Activated CD4-positive, alpha-beta T cell treated with anti-CD3 and anti-CD28 coated beads, Interleukin-2, amount 50 U/mL, for 1 hour (primary cell): Measurements from ENCODE around the gene PPFIA4.

Experiments
- DNase-seq: peaks from one replicate; pipeline ENCODE4 v3.0.0-alpha.2; 2020

PPFIA4 gene

DNA sequence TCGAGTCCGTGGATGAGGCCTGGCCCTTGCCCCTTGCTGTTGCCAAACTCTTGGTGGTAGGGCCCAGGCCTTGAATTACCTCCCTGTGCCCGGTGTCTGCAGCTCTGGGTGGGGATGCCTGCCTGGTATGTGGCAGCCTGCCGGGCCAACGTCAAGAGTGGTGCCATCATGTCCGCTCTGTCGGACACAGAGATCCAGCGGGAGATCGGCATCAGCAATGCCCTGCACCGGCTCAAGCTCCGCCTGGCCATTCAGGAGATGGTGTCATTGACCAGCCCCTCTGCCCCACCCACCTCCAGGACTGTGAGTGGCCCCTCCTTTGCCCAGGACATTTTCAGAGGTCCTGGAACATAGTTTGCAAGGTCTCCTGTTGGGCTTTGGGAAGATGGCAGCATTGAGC, 33.8 kb downstream of the PPFIA4 start:
- DNase-seq: no peak

DNA sequence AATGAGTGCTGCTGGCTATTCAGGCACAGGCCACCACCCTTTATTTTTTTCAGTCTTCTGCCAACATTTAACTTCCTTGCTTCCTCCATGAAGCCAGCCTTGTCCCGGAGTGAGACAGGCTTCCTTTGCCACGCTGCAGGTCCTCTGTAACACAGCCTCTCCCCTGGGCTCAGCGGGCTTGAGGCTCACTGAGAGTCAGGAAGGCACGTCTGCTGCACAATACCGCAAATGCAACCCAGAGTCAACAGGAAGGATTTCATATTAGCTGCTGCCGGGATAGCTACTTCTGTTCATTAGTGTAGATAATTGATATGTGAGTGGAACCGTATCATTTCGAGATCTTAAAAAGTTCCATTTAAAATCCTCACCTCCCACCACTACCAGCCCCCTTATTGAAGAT, 37.0 kb downstream of the PPFIA4 start:
- DNase-seq: no peak

- DNase-seq: no peak
Measured at GRCh38 chr1:203065191-203065590, 38.9 kb downstream of the PPFIA4 start.

- DNase-seq: no peak
Measured at GRCh38 chr1:203065986-203066385, 39.7 kb downstream of the PPFIA4 start.

DNA sequence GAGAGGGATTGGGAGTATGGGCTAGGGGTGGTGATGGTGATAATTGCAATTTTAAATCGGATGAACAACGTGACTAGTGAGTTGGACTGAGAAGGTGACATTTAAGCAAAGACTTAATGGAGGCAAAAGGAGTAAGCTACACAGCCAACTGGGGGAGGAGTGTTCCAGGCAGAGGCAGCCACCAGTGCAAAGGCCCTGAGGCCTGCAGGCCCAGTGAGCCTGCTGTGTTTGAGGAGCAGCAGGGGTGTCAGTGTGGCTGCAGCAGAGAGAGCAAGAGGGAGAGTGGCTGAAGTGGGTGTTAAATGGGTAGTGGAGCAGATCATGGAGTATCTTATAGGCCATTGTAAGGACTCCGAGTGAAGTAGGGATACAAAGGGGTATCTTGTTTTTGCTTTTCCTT, 40.7 kb downstream of the PPFIA4 start:
- no peak for DNase-seq

DNA sequence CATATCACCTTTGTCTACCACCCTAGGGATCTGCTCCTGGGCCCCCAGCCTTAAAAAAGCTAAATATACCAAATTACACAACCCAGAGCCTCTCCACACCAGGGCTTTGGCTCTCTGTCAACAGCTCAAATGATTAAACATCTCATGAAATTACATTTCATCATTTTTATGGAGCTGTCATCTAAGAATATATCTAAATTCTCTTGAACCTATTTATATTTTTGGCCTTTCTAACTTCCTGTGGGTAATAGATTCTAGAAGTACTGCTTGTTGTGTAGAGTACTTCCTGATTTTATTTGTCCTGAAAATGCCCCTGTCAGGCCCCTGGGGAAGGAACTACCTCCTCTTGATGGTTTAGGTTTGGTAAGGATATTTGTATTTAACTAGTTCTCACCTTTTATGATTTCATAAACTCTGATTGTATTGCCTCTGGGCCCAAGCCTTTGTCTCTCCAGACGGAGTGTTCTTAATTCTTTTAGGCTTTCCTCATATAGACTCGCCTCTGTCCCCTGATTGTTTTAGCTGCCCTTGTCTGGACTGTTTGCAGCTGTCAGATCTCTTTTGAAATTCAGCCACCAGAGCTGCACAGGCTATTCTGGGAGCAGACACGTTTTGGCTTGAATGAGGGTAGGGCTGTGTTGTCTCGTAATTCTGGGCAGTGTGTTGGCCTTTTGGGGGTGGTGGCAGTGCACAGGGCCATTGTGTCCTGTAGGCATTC, 42.9 kb downstream of the PPFIA4 start:
- no peak for DNase-seq

DNA sequence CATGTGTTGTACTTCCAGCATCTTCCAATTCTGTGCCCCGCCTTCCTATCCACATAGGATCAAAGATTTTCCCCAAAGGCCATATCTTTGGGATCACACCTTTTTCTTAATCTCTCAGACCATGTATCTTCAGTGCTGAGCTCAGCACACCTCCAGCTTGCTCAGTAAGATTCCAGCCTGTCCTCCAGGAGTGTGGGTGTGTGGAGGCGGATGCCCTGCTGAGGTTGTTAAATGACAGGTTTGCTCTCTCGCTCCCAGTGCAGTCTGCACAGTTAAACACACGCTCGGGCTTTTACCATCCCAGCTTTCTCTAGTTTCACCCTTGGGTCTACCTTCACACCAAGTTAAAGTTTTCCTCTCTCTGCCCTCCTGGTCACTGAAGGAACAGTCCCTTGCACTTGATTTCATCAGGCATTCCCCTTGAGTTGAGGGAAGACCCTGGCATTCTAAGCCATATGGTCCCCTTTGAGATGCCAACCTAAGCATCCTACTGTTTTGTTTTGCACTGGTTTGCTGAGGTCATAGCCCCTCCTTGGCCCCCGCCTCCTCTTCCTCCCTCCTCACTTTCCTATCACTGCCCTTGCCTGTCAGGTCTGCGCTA, 45.8 kb downstream of the PPFIA4 start:
- no peak for DNase-seq

- no peak for DNase-seq
Measured at GRCh38 chr1:203072911-203073310, 46.6 kb downstream of the PPFIA4 start.

DNA sequence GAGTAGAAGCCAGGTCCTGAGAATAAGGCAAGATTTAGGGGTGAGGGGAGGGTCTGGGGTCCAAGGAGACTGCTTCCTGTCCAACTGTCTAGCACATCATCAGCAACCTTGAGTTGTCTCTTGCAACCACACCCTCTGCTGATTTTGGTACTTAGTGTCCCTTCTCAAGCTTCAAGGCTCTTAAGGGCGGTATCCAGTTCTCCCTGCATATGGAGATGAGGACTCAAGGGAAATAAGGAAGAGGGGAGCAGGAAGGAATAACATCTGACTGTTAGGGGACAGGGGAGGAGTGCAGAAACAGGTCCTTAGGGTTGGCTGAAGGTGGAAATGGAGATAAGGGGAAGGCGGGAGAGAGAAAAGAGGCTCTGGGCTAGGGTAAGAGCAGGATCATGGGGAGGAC, 47.2 kb downstream of the PPFIA4 start:
- no peak for DNase-seq

GRCh38 chr1:203074610-203075009, 48.3 kb downstream of the PPFIA4 start:
- DNase-seq: no peak

- DNase-seq: no peak
Measured at GRCh38 chr1:203075236-203076030, 49.1 kb downstream of the PPFIA4 start.

DNA sequence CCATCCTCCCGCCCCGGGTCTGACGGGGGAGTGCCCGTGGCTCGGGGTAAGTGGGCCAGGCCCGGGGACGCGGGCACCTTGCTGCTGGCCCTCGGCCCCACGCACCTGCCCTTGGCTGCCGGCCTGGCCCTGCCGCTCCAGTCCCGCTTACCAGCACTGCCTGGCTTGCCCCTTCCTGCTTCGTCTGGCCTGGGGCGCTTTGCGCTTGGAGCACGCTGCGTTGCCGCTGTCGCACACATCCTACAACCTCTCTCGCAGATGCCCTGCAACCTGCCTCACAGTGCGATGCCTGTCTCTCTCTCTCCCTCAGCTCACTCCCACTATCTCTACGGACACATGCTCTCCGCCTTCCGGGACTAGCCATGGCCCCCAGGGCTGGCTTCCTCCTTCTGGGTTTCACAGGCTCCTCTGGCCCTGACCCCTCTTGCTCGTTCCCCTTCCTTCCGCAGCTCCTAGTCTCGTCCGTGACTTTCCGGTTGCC, 49.8 kb downstream of the PPFIA4 start:
- DNase-seq: no peak

GRCh38 chr1:203077367-203077766, 51.1 kb downstream of the PPFIA4 start:
- no peak for DNase-seq

DNA sequence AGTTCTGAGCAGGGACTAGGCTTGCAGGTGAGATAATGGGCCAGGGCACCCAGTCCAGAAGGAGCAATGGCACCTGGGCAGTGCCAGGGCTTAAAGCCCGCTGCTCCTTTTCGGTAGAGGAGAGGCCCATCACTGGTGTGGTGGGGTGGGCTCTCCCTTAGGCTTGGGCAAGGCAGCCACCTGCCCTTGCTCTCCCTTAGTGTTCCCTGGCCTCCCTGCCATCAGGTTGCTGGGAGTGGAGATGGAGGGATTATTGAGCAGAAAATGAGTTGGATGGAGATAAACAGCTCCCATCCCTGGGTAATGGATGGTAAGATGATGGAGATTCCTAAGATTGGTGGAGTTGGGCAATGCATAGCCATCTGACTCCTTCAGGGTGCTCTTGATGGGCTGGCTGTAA, 51.7 kb downstream of the PPFIA4 start:
- DNase-seq: no peak

DNA sequence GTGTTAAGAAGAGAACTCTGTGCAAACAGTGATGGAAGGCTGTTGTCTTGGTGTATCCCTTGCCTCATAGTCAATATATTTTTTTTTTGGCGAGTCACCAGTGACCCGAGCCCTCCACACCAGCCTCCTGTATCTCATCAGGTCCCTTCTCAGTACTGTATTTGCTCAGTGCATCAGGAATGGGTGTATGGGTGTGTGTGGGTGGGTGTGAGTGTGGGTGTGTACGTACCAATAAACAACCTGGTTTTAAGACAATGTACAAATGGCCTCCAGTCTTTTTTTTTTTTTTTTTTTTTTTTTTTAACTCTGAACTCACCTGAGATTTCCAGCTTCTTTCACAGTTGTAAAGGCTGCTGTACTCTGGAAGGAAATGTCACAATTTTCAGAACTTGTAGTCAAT, 52.2 kb downstream of the PPFIA4 start:
- no peak for DNase-seq

GRCh38 chr1:203080456-203080855, 54.2 kb downstream of the PPFIA4 start:
- no peak for DNase-seq

DNA sequence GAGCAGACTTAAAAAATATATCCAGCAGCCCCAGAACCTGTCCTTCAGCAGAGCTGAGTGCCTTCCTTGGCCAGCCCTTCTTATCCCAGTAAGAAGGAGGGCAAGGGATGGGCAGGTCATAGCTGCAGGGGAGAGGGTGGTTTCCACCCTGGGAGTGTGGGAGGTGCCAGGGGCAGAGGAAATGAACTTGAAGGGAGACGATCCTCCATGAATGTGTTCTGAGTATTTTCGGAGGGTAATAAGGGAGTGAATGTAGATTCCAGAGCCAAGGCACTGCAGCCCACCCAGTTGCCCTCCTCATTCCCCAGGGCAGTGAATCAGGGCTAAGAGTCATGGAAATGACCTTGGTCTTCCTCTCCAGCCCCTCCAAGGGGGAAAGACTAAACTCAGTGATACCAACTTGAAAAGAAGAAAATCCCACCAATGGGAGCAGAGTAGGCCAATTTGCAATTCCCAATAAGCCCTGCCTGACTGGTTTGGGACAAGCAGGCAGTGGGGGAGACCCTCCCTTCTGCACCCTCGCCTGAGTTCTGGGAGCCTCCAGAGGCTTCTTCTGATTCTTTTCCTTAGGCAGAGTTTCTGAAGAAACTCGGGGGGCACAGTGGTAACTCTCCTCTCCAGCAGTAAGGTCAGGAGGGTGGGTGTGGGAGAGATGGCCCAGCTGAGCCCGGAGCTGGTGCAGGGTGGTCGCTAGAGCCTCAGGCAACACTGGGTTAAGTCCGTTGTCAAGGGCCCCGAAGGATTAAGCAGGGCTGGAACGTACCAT, 55.4 kb downstream of the PPFIA4 start:
- no peak for DNase-seq

- no peak for DNase-seq
Measured at GRCh38 chr1:203082231-203082505, 55.9 kb downstream of the PPFIA4 start.

- no peak for DNase-seq
Measured at GRCh38 chr1:203082571-203083462, 56.5 kb downstream of the PPFIA4 start.

GRCh38 chr1:203083463-203083921, 57.2 kb downstream of the PPFIA4 start:
- no peak for DNase-seq

- DNase-seq: peak; percentile 6
Measured at GRCh38 chr1:203084588-203085527, 58.6 kb downstream of the PPFIA4 start.
